ENCODE data around the gene HOXC11.

DNA sequence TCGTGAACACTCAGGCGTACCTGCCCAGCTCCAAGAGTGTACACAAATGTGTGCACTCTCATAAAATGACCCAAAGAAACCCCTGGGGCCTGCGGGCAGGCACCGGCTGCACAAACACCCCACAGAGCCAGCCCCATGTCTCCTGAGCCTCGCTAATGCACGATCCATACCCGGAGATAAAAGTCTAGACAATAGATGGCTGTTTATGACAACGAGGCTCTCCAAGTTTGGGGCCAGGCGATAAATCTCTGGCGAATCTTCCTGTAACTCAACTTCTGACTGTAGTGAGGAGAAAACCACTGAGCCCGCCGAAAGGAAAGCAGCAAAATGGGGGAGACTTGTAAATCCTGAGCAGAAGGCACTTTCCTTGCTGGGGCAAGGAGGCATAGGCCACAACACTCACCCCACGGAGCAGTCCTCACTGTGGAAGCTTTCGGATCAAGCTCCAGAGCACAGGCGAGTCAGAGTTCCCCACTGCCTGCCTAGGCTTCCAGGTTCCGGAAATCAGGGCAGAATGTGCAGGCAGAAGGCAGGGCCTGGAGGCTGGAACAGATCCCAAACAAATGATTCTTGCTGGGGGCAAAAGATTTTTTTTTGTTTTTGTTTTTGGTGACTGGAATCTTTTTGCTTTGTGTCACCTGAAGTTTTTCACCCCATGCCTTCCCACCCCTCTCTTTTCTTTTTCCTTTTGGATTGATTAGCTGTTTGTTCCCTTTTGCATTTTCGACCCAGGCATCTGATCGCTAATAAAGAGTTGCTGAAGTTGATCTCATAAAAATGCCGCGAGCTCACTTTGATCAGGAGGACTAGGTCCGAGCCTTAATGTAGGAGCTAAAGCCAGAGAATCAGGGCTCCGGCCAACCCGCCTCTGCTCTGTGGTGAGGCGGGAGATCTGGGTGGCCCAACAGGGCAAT is 4.5 kb upstream of the HOXC11 start:
- TF ChIP-seq EP300 (IDR thresholded peaks at IDR 0.05): no peak
- no peak for TF ChIP-seq CTCF (IDR thresholded peaks at IDR 0.05)
- TF ChIP-seq POLR2A (IDR thresholded peaks at IDR 0.05): no peak
- TF ChIP-seq POLR2AphosphoS5 (IDR thresholded peaks at IDR 0.05): no peak

All from gastroesophageal sphincter (tissue), 3 donors.